K562 (cell line): ENCODE measurements around the gene YLPM1. TPM values are rescaled to one million over a fixed set of nuclear protein-coding genes. Genes with fewer than 3 reads are reported as not detected.

Source experiments
- ATAC-seq: fragments of 200-7000 bp; cut with Tn5 transposase; 3 replicates; pipeline ENCODE4 v1.9.1; 2020; ENCODE audit warnings: moderate library complexity
- BruUV-seq: library from RNA; stranded (reverse); fragments of 400-500 nt; replicated peaks from 2 replicates; lab custom pipeline; 2021; lab: Mats Ljungman, UMichigan
- CTCF ChIA-PET: fragments of 300-600 bp; formaldehyde crosslinking; extraction: SDS; loops from one replicate; lab custom pipeline; 2021; ENCODE audit warnings: low intra/inter-chr PET ratio; lab: Yijun Ruan, JAX
- POLR2A ChIA-PET: fragments of 300-600, 350-650 bp; sonication (Branson Sonifier 250); formaldehyde crosslinking; extraction: SDS; loops from one replicate; lab custom pipeline; 2021; ENCODE audit warnings: antibody characterized with exemption, inconsistent platforms; lab: Yijun Ruan, JAX
- DNase-seq, 4 experiments: peaks; one replicate each; pipeline versions ENCODE4 v3.0.0 to v3.0.0-alpha.2; 2011 to 2018; ENCODE audit warnings: low spot score in 3 of 4, mixed read lengths in 3 of 4; ENCODE audit errors: extremely low read depth in 1 of 4
- FAIRE-seq: peaks from 2 replicates; lab custom pipeline; 2011; peaks lifted over from hg19 to GRCh38; lab: Jason Lieb, UNC
- H2AFZ ChIP-seq: 2 replicates; pipeline ENCODE4 v1.6.0; 2011; ENCODE audit warnings: low read depth, low read length, control low read depth, inconsistent platforms
- H3K27ac ChIP-seq: fragments of 200-600 bp; 3 replicates; pipeline ENCODE4 v1.8.0; 2011; ENCODE audit warnings: low read depth, mild to moderate bottlenecking, control low read depth, inconsistent platforms, low read length, moderate library complexity, mixed read lengths; ENCODE audit errors: extremely low read depth
- H3K27me3 ChIP-seq, 2 experiments: fragments of 300-600 bp in 1 of 2; 2 replicates in 1 of 2; 3 replicates in 1 of 2; pipeline versions ENCODE4 v1.6.0 to v1.8.0; 2011; ENCODE audit warnings: inconsistent platforms in 2 of 2, low read length in 2 of 2, mild to moderate bottlenecking in 1 of 2, mixed read lengths in 1 of 2, moderate library complexity in 1 of 2; ENCODE audit not compliant: control insufficient read depth in 2 of 2, insufficient read depth in 2 of 2
- H3K36me3 ChIP-seq: fragments of 300-600 bp; 3 replicates; pipeline ENCODE4 v1.8.0; 2011; ENCODE audit warnings: mild to moderate bottlenecking, low read length, inconsistent platforms; ENCODE audit not compliant: control insufficient read depth, insufficient read depth
- H3K4me1 ChIP-seq, 2 experiments: fragments of 200-600 bp in 1 of 2; replicated peaks in 1 of 2; 2 replicates in 1 of 2; 3 replicates in 1 of 2; pipeline versions ENCODE4 v1.5.1 to v1.8.0; 2011; ENCODE audit warnings: inconsistent platforms in 2 of 2, low read length in 2 of 2, mild to moderate bottlenecking in 1 of 2, mixed read lengths in 1 of 2, moderate library complexity in 1 of 2; ENCODE audit not compliant: control insufficient read depth in 2 of 2, insufficient read depth in 2 of 2
- H3K4me2 ChIP-seq: 2 replicates; pipeline ENCODE4 v1.6.1; 2011; ENCODE audit warnings: low read length, control low read depth, inconsistent platforms, mixed read lengths; ENCODE audit not compliant: insufficient read depth
- H3K4me3 ChIP-seq: fragments of 200-600 bp; sonication (generic), shearing (Covaris generic); 2 replicates; pipeline ENCODE4 v1.5.1; 2016; ENCODE audit warnings: control low read depth, inconsistent platforms
- H3K79me2 ChIP-seq: fragments of 200-600 bp; 3 replicates; pipeline ENCODE4 v1.8.0; 2011; ENCODE audit warnings: low read length, inconsistent platforms; ENCODE audit not compliant: control insufficient read depth, insufficient read depth
- H3K9ac ChIP-seq, 2 experiments: 2 replicates each; pipeline versions ENCODE4 v1.6.0 to v1.6.1; 2011; ENCODE audit warnings: low read depth in 2 of 2, low read length in 2 of 2, control low read depth in 1 of 2, inconsistent platforms in 1 of 2, mild to moderate bottlenecking in 1 of 2, mixed read lengths in 1 of 2; ENCODE audit not compliant: insufficient read depth in 1 of 2
- H3K9me1 ChIP-seq: one replicate; pipeline ENCODE4 v1.6.0; 2011; ENCODE audit warnings: inconsistent platforms, mild to moderate bottlenecking, low read length, moderate library complexity; ENCODE audit not compliant: control insufficient read depth, insufficient read depth
- H3K9me3 ChIP-seq: replicated peaks from 2 replicates; pipeline ENCODE4 v1.5.1; 2011; ENCODE audit warnings: low read depth, low read length, inconsistent platforms; ENCODE audit not compliant: control insufficient read depth, insufficient read depth
- H4K20me1 ChIP-seq: replicated peaks from 2 replicates; pipeline ENCODE4 v1.6.1; 2011; ENCODE audit warnings: low read length, inconsistent platforms, mixed read lengths; ENCODE audit not compliant: control insufficient read depth, insufficient read depth
- CREB1 ChIP-seq, 2 experiments: sonication (generic) in 1 of 2; formaldehyde crosslinking in 1 of 2; IDR thresholded peaks; 2 replicates each; pipeline versions ENCODE4 v1.6.1 to v1.8.0; 2012 to 2022; ENCODE audit warnings: inconsistent platforms in 1 of 2, mild to moderate bottlenecking in 1 of 2, missing genetic modification reagents in 1 of 2, moderate library complexity in 1 of 2
- ETV5 ChIP-seq: sonication (generic); formaldehyde crosslinking; IDR thresholded peaks from 2 replicates; pipeline ENCODE4 v1.4.0; 2020; ENCODE audit warnings: low read depth, mild to moderate bottlenecking, missing genetic modification reagents
- HNRNPUL1 ChIP-seq: fragments of 200-400 bp; formaldehyde crosslinking; IDR thresholded peaks from 2 replicates; pipeline ENCODE4 v1.6.1; 2017; ENCODE audit warnings: low read length
- MAX ChIP-seq: sonication (generic); formaldehyde crosslinking; IDR thresholded peaks from 2 replicates; pipeline ENCODE4 v1.9.0; 2022; ENCODE audit warnings: mild to moderate bottlenecking, missing genetic modification reagents
- MAZ ChIP-seq, 2 experiments: fragments of 450-650 bp in 1 of 2; sonication (generic) in 1 of 2; formaldehyde crosslinking; IDR thresholded peaks in 1 of 2; conservative IDR thresholded peaks in 1 of 2; 2 replicates each; pipeline versions ENCODE4 v1.4.0 to v1.5.0; 2020; ENCODE audit warnings: mild to moderate bottlenecking in 1 of 2, missing genetic modification reagents in 1 of 2
- MECOM ChIP-seq: fragments of 250-450 bp; sonication (Bioruptor Pico); IDR thresholded peaks from 2 replicates; pipeline ENCODE4 v1.8.0; 2022; ENCODE audit warnings: inconsistent platforms
- NFRKB ChIP-seq: fragments of 450-650 bp; IDR thresholded peaks from 2 replicates; pipeline ENCODE4 v1.6.1; 2016; ENCODE audit warnings: low read depth
- NR2F6 ChIP-seq: fragments of 450-650 bp; formaldehyde crosslinking; IDR thresholded peaks from 2 replicates; pipeline ENCODE4 v1.4.0; 2020; ENCODE audit warnings: mild to moderate bottlenecking
- SETDB1 ChIP-seq: IDR thresholded peaks from one replicate; pipeline ENCODE4 v1.6.1; 2012; ENCODE audit warnings: low read length, control low read depth, inconsistent platforms
- SNIP1 ChIP-seq: fragments of 450-650 bp; IDR thresholded peaks from 2 replicates; pipeline ENCODE4 v1.7.1; 2017; ENCODE audit warnings: low read depth, mild to moderate bottlenecking
- SP2 ChIP-seq: IDR thresholded peaks from 2 replicates; pipeline ENCODE4 v1.6.1; 2011; ENCODE audit warnings: mild to moderate bottlenecking, low read depth, low read length, moderate library complexity; ENCODE audit not compliant: poor library complexity, severe bottlenecking; ENCODE audit errors: extremely low read depth
- ZHX1 ChIP-seq: fragments of 150-350 bp; conservative IDR thresholded peaks from 2 replicates; pipeline ENCODE4 v1.6.1; 2014; ENCODE audit warnings: low read length
- ZKSCAN8 ChIP-seq: fragments of 200-800 bp; sonication (Bioruptor generic); IDR thresholded peaks from 2 replicates; pipeline ENCODE4 v1.6.1; 2016; ENCODE audit warnings: missing genetic modification characterization, missing compliant biosample characterization
- ZNF12 ChIP-seq: sonication (generic); formaldehyde crosslinking; IDR thresholded peaks from 2 replicates; pipeline ENCODE4 v1.4.0; 2020; ENCODE audit warnings: mild to moderate bottlenecking, missing genetic modification reagents
- in situ Hi-C: fragments of 300-500 bp; cut with MboI; formaldehyde crosslinking; loops from 4 replicates; pipeline ENCODE4 v1.15.0; 2018; ENCODE audit warnings: inconsistent platforms, mixed read lengths
- intact Hi-C: fragments of 100-400 bp; cut with micrococcal nuclease; formaldehyde crosslinking; loops from 2 replicates; pipeline ENCODE4 v1.14.2; 2022
- polyA plus RNA-seq, 8 experiments: library from polyadenylated mRNA; depleted of rRNA in 4 of 8; stranded (reverse) in 5 of 8; unstranded in 3 of 8; fragments of >200 nt; fragmentation: Nextera tagmentation in 2 of 8; fragmentation: Illumina TruSeq in 1 of 8; extraction: Ambion mirVana in 2 of 8; extraction: Trizol in 1 of 8; gene quantifications; 2 replicates each; pipeline versions ENCODE4 v1.2.1 to v1.2.3, GENCODE V29; 2011 to 2014; ENCODE audit warnings: inconsistent platforms in 1 of 8, missing spikeins in 1 of 8
- total RNA-seq, 7 experiments: library from RNA; depleted of rRNA in 6 of 7; stranded (reverse); fragments of >200 nt in 6 of 7; fragmentation: Illumina TruSeq in 2 of 7; extraction: Trizol in 2 of 7; gene quantifications; 2 replicates each; pipeline versions ENCODE4 v1.2.1 to v1.2.3, GENCODE V29; 2011 to 2021; ENCODE audit warnings: low replicate concordance in 1 of 7

YLPM1 gene
- total and polyA plus RNA-seq, 9 of the 15 experiments (the other 6 are each of a cell fraction or from before 2014, with no cell fraction given) = 7.2 to 32.7 (median 14.6) TPM

GRCh38 chr14:74841230-74842207, 78.4 kb downstream of the YLPM1 start (continued):
- TF ChIP-seq ZHX1 = no peak
- no peak for TF ChIP-seq MAZ (CRISPR knock-in tag; conservative IDR thresholded peaks at IDR 0.05 in 1 of 2, IDR thresholded peaks at IDR 0.05 in 1 of 2)
- TF ChIP-seq ZKSCAN8 (CRISPR knock-in tag) = no peak
- no peak for TF ChIP-seq SP2
- TF ChIP-seq SETDB1 = no peak
- no peak for TF ChIP-seq CREB1 (IDR thresholded peaks at IDR 0.05)
- no peak for TF ChIP-seq CREB1 (CRISPR knock-in tag; IDR thresholded peaks at IDR 0.05)

- POLR2A ChIA-PET = no interaction called here
- intact Hi-C loops (no loop called here), in situ Hi-C loops (no loop called here)
- no peak for TF ChIP-seq ETV5 (CRISPR knock-in tag)
- no peak for TF ChIP-seq NR2F6 (CRISPR knock-in tag)
- no peak for TF ChIP-seq MECOM
- no peak for TF ChIP-seq NFRKB
- no peak for TF ChIP-seq MAX (CRISPR knock-in tag)
- no peak for TF ChIP-seq HNRNPUL1
- no peak for TF ChIP-seq ZNF12 (CRISPR knock-in tag)
- no peak for TF ChIP-seq SNIP1
- no peaks in the 10 kb centered on the region for H3K27me3 ChIP-seq
- no peak overlapping the region for H3K27ac ChIP-seq
- no peaks in the 10 kb centered on the region for H4K20me1 ChIP-seq
- FAIRE-seq = no peak
- no peak overlapping the region for H3K9ac ChIP-seq
- H3K9me3 ChIP-seq = no peaks in the 10 kb centered on the region
- H3K36me3 ChIP-seq = peaks cover 10% of the 10 kb centered on the region; the same call in 1 of the 3 replicates
- H3K4me2 ChIP-seq = no peak overlapping the region
- ATAC-seq = no peak
- H3K4me3 ChIP-seq = no peak overlapping the region
- no TSS peak for BruUV-seq
- no peak for DNase-seq
- no peaks in the 10 kb centered on the region for H3K79me2 ChIP-seq
- CTCF ChIA-PET = no interaction called here
- peaks cover 0 to 7% of the 10 kb centered on the region in 2 experiments; a peak in 2 of 5 replicates for H3K4me1 ChIP-seq
- no peak overlapping the region for H2AFZ ChIP-seq
- no peaks in the 10 kb centered on the region for H3K9me1 ChIP-seq
Measured at GRCh38 chr14:74843653-74844052, 80.5 kb downstream of the YLPM1 start.
